K562 (cell line): ENCODE results near the gene LBX1. TPM values are rescaled to one million over a fixed set of nuclear protein-coding genes. Genes with fewer than 3 reads are reported as not detected.

Experiments
- CHD1 ChIP-seq: fragments of 200-600 bp; sonication (generic); IDR thresholded peaks from one replicate; pipeline ENCODE4 v1.6.1; 2012; ENCODE audit warnings: mild to moderate bottlenecking, moderate library complexity, low read length, inconsistent platforms
- CREM ChIP-seq: IDR thresholded peaks from 2 replicates; pipeline ENCODE4 v1.6.1; 2014; ENCODE audit warnings: antibody characterized with exemption, low read depth
- HEY1 ChIP-seq: fragments of 250-450 bp; sonication (Bioruptor Pico); IDR thresholded peaks from 2 replicates; pipeline ENCODE4 v1.5.0; 2020; ENCODE audit warnings: mild to moderate bottlenecking, moderate library complexity, borderline replicate concordance
- HMG20A ChIP-seq: fragments of 450-650 bp; formaldehyde crosslinking; conservative IDR thresholded peaks from 2 replicates; pipeline ENCODE4 v1.4.0; 2020; ENCODE audit warnings: mild to moderate bottlenecking, mixed read lengths
- KHSRP ChIP-seq: fragments of 450-650 bp; IDR thresholded peaks from 2 replicates; pipeline ENCODE4 v1.6.1; 2017
- MTA3 ChIP-seq: fragments of 450-650 bp; formaldehyde crosslinking; IDR thresholded peaks from 2 replicates; pipeline ENCODE4 v1.6.1; 2017; ENCODE audit warnings: mild to moderate bottlenecking, borderline replicate concordance
- PATZ1 ChIP-seq: fragments of 250-450 bp; sonication (Bioruptor Pico); IDR thresholded peaks from 2 replicates; pipeline ENCODE4 v1.5.0; 2020; ENCODE audit warnings: mild to moderate bottlenecking, borderline replicate concordance
- RCOR1 ChIP-seq, 2 experiments: IDR thresholded peaks; 2 replicates each; pipeline ENCODE4 v1.6.1; 2012; ENCODE audit warnings: low read depth in 2 of 2, low read length in 2 of 2, borderline replicate concordance in 1 of 2, improper control_type of control experiment in 1 of 2
- SIX5 ChIP-seq, 2 experiments: IDR thresholded peaks; 2 replicates each; pipeline ENCODE4 v1.6.1; 2011; ENCODE audit warnings: low read length in 2 of 2, borderline replicate concordance in 1 of 2, low read depth in 1 of 2, mild to moderate bottlenecking in 1 of 2, moderate library complexity in 1 of 2; ENCODE audit not compliant: insufficient read depth in 1 of 2
- SLC30A9 ChIP-seq: fragments of 250-450 bp; sonication (Bioruptor Pico); IDR thresholded peaks from 2 replicates; pipeline ENCODE4 v1.8.0; 2022; ENCODE audit warnings: mild to moderate bottlenecking, moderate library complexity
- SMAD3 ChIP-seq: fragments of 450-650 bp; formaldehyde crosslinking; conservative IDR thresholded peaks from 2 replicates; pipeline ENCODE4 v1.4.0; 2020; ENCODE audit warnings: mild to moderate bottlenecking
- TARDBP ChIP-seq: fragments of 450-650 bp; IDR thresholded peaks from 2 replicates; pipeline ENCODE4 v1.6.1; 2016
- TCF15 ChIP-seq: fragments of 250-450 bp; sonication (Bioruptor Pico); IDR thresholded peaks from 2 replicates; pipeline ENCODE4 v1.8.0; 2022; ENCODE audit warnings: moderate library complexity, mild to moderate bottlenecking, inconsistent platforms
- TEAD4 ChIP-seq, 2 experiments: sonication (generic) in 1 of 2; formaldehyde crosslinking in 1 of 2; IDR thresholded peaks; 2 replicates each; pipeline versions ENCODE4 v1.6.1 to v1.8.0; 2012 to 2022; ENCODE audit warnings: borderline replicate concordance in 1 of 2, inconsistent platforms in 1 of 2, low read length in 1 of 2, mild to moderate bottlenecking in 1 of 2, missing genetic modification reagents in 1 of 2
- ZNF12 ChIP-seq: sonication (generic); formaldehyde crosslinking; IDR thresholded peaks from 2 replicates; pipeline ENCODE4 v1.4.0; 2020; ENCODE audit warnings: mild to moderate bottlenecking, missing genetic modification reagents
- ZNF143 ChIP-seq: sonication (generic); formaldehyde crosslinking; IDR thresholded peaks from 2 replicates; pipeline ENCODE4 v1.9.0; 2022; ENCODE audit warnings: mild to moderate bottlenecking, missing genetic modification reagents
- ZNF41 ChIP-seq: fragments of 250-450 bp; sonication (Bioruptor Pico); conservative IDR thresholded peaks from 2 replicates; pipeline ENCODE4 v1.4.0; 2020; ENCODE audit warnings: mild to moderate bottlenecking
- ZNF445 ChIP-seq: fragments of 250-450 bp; sonication (Bioruptor Pico); IDR thresholded peaks from 2 replicates; pipeline ENCODE4 v1.4.0; 2020; ENCODE audit warnings: low read depth, mild to moderate bottlenecking, moderate library complexity
- polyA plus RNA-seq, 8 experiments: library from polyadenylated mRNA; depleted of rRNA in 4 of 8; stranded (reverse) in 5 of 8; unstranded in 3 of 8; fragments of >200 nt; fragmentation: Nextera tagmentation in 2 of 8; fragmentation: Illumina TruSeq in 1 of 8; extraction: Ambion mirVana in 2 of 8; extraction: Trizol in 1 of 8; gene quantifications; 2 replicates each; pipeline versions ENCODE4 v1.2.1 to v1.2.3, GENCODE V29; 2011 to 2014; ENCODE audit warnings: inconsistent platforms in 1 of 8, missing spikeins in 1 of 8
- total RNA-seq, 7 experiments: library from RNA; depleted of rRNA in 6 of 7; stranded (reverse); fragments of >200 nt in 6 of 7; fragmentation: Illumina TruSeq in 2 of 7; extraction: Trizol in 2 of 7; gene quantifications; 2 replicates each; pipeline versions ENCODE4 v1.2.1 to v1.2.3, GENCODE V29; 2011 to 2021; ENCODE audit warnings: low replicate concordance in 1 of 7
- TF ChIP-seq, protein P1 (sequence below): fragments of 450-650 bp; IDR thresholded peaks from 2 replicates; pipeline ENCODE4 v1.6.1; 2016; ENCODE audit warnings: missing biosample characterization, missing genetic modification characterization
- TF ChIP-seq, protein P2 (sequence below): fragments of 250-450 bp; sonication (Bioruptor Pico); IDR thresholded peaks from 2 replicates; pipeline ENCODE4 v1.4.0; 2020; ENCODE audit warnings: mild to moderate bottlenecking, moderate library complexity
- TF ChIP-seq, protein P3 (sequence below): sonication (generic); IDR thresholded peaks from 2 replicates; pipeline ENCODE4 v1.6.1; 2016
- TF ChIP-seq, protein P4 (sequence below): sonication (generic); formaldehyde crosslinking; IDR thresholded peaks from 2 replicates; pipeline ENCODE4 v1.8.0; 2022; ENCODE audit warnings: mild to moderate bottlenecking, missing genetic modification reagents

Gene LBX1
- total and polyA plus RNA-seq, 9 of the 15 experiments (the other 6 are each of a cell fraction or from before 2014, with no cell fraction given), result not detected

- TF ChIP-seq, protein P1, sequence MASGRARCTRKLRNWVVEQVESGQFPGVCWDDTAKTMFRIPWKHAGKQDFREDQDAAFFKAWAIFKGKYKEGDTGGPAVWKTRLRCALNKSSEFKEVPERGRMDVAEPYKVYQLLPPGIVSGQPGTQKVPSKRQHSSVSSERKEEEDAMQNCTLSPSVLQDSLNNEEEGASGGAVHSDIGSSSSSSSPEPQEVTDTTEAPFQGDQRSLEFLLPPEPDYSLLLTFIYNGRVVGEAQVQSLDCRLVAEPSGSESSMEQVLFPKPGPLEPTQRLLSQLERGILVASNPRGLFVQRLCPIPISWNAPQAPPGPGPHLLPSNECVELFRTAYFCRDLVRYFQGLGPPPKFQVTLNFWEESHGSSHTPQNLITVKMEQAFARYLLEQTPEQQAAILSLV (tag), result no peak
- TF ChIP-seq, protein P2, sequence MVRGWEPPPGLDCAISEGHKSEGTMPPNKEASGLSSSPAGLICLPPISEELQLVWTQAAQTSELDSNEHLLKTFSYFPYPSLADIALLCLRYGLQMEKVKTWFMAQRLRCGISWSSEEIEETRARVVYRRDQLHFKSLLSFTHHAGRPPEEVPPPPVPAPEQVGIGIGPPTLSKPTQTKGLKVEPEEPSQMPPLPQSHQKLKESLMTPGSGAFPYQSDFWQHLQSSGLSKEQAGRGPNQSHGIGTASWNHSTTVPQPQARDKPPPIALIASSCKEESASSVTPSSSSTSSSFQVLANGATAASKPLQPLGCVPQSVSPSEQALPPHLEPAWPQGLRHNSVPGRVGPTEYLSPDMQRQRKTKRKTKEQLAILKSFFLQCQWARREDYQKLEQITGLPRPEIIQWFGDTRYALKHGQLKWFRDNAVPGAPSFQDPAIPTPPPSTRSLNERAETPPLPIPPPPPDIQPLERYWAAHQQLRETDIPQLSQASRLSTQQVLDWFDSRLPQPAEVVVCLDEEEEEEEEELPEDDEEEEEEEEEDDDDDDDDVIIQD (CRISPR knock-in tag), result no peak
- TF ChIP-seq, protein P3, sequence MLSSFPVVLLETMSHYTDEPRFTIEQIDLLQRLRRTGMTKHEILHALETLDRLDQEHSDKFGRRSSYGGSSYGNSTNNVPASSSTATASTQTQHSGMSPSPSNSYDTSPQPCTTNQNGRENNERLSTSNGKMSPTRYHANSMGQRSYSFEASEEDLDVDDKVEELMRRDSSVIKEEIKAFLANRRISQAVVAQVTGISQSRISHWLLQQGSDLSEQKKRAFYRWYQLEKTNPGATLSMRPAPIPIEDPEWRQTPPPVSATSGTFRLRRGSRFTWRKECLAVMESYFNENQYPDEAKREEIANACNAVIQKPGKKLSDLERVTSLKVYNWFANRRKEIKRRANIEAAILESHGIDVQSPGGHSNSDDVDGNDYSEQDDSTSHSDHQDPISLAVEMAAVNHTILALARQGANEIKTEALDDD, result no peak
- TF ChIP-seq ZNF445 (CRISPR knock-in tag) (no peak), HMG20A (CRISPR knock-in tag) (no peak), TCF15 (CRISPR knock-in tag) (no peak), TARDBP (no peak), KHSRP (no peak), CHD1 (no peak), HEY1 (CRISPR knock-in tag) (no peak), MTA3 (no peak), SIX5 (IDR thresholded peaks at IDR 0.05; ENCODE audit: borderline replicate concordance in 1 of 2, insufficient read depth in 1 of 2, low read depth in 1 of 2, low read length in 2 of 2) (peak; percentile 54 to 61; a peak in 3 of 4 replicates), ZNF143 (CRISPR knock-in tag) (peak; percentile 72), TEAD4 (IDR thresholded peaks at IDR 0.05; ENCODE audit: low read length) (no peak), TEAD4 (CRISPR knock-in tag; IDR thresholded peaks at IDR 0.05; ENCODE audit: borderline replicate concordance) (no peak), PATZ1 (CRISPR knock-in tag) (no peak), ZNF41 (CRISPR knock-in tag) (no peak), ZNF12 (CRISPR knock-in tag) (no peak), SLC30A9 (CRISPR knock-in tag) (no peak), CREM (peak; percentile 39; the same call in 1 of the 2 replicates), RCOR1 (IDR thresholded peaks at IDR 0.05; ENCODE audit: borderline replicate concordance in 1 of 2, low read depth in 2 of 2, low read length in 2 of 2) (no peak), SMAD3 (no peak)
- TF ChIP-seq, protein P4, sequence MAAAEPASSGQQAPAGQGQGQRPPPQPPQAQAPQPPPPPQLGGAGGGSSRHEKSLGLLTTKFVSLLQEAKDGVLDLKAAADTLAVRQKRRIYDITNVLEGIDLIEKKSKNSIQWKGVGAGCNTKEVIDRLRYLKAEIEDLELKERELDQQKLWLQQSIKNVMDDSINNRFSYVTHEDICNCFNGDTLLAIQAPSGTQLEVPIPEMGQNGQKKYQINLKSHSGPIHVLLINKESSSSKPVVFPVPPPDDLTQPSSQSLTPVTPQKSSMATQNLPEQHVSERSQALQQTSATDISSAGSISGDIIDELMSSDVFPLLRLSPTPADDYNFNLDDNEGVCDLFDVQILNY (CRISPR knock-in tag), result no peak
Measured at GRCh38 chr10:101258179-101258885, 29.1 kb upstream of the LBX1 start (continued).
